Spleen (tissue), 7 donors: ENCODE data around the gene CDC25B.

Experiments used
- CTCF ChIP-seq, 11 experiments: fragments of 200-600 bp in 7 of 11; fragments of 450-650 bp in 4 of 11; sonication (generic) in 4 of 11; IDR thresholded peaks in 8 of 11; conservative IDR thresholded peaks in 3 of 11; 1 replicate in 7 of 11; 2 replicates in 4 of 11; pipeline versions ENCODE4 v1.4.0 to v1.8.0; 2016 to 2021; ENCODE audit warnings: antibody characterized with exemption in 11 of 11, inconsistent platforms in 4 of 11, mild to moderate bottlenecking in 1 of 11
- POLR2A ChIP-seq, 3 donors: fragments of 450-650 bp; IDR thresholded peaks; one replicate each; pipeline ENCODE4 v1.5.1; 2017; ENCODE audit warnings: antibody characterized with exemption in 3 of 3, mild to moderate bottlenecking in 1 of 3
- POLR2AphosphoS5 ChIP-seq, 3 donors: sonication (generic); formaldehyde crosslinking; IDR thresholded peaks; one replicate each; pipeline ENCODE4 v1.5.1; 2017; ENCODE audit warnings: antibody characterized with exemption in 3 of 3
- donor health status: DM: no; HTN: no; CAD: no; lungs with moderate emphysema.
- donor health status: DM: no; HTN: no; CAD: no.
- donor health status: DM: no; HTN: no; CAD: no.

GRCh38 chr20:3766422-3767109 lies 29.5 kb upstream of the CDC25B start:
- no peak for TF ChIP-seq CTCF (IDR thresholded peaks at IDR 0.05 in 8 of 11, conservative IDR thresholded peaks at IDR 0.05 in 3 of 11)
- TF ChIP-seq POLR2A (IDR thresholded peaks at IDR 0.05) = no peak
- TF ChIP-seq POLR2AphosphoS5 (IDR thresholded peaks at IDR 0.05) = no peak
